GM03348 (cell line): ENCODE data around the gene ZBTB5.
"Not testable (repeated sequence)": the region's sequence is repeated elsewhere in the genome, so short reads cannot be mapped to it uniquely, and the experiment has no call there.

Source experiments
- DNase-seq: peaks from one replicate; pipeline ENCODE4 v3.0.0; 2012; ENCODE audit warnings: low spot score

ZBTB5 gene

DNA sequence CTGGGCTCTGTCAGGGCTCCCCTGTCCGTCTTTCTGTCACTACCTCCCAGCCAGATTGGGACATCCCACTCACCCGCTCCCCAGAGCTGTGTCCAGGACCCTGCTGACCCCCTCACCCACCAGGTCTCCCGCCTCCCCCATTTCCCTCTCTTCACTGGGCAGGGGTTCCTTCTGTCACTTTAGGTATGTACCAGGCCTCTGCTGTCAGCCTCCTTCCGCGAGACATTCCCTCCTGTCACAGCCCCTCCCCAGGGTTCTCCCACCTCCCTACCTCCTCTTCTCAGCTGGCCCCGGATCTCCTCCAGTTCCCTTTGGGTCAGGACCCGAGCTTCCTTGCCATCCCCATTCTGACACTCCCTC is 21.0 kb upstream of the ZBTB5 start:
- DNase-seq: no peak

DNA sequence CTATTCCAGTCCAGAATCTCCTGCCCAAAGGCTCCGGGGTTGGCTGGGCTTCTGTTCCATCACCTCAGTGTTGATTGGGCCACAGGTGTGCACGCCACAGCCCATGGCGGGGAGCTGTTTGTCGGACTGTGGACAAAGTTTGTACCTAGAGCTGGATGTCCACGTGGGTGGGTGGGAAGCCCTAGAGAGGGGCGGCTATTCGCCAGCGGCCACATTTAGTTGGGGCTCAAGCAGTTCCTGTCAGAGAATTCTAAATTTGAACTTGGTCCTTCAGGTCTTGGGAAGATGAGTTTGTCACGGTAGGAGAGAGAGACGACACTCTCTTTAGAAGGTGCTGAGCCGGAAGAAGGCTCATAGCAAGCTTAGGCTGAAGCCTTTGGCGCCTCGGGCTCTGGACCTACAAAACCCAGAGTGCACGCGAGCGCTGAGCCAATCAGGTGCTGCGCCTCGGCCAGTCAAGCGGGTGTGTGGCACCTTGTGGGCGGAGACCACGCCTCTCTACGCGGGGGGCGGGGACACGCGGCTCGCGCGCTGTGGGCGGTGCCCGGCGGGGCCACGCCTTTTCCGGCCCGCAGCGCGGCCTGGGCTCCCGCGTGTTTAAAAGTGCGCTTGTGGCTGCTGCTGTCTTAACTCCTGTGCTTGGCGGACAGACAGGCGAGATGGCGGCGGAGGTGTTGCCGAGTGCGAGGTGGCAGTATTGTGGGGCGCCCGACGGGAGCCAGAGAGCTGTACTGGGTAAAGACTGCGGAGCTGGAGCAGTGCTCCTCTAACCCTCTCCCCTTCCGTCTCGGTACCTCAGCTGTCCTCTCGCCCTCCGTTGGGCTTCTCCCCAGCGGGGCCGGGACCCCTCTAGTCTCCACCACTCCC is 20.4 kb upstream of the ZBTB5 start, which contains the start of gene POLR1E:
Gene POLR1E (plus strand): TSS at position 560 of the 867 bp plus-strand sequence. CDS start 100 bp downstream, at position 660.
- peak; percentile 98 for DNase-seq

DNA sequence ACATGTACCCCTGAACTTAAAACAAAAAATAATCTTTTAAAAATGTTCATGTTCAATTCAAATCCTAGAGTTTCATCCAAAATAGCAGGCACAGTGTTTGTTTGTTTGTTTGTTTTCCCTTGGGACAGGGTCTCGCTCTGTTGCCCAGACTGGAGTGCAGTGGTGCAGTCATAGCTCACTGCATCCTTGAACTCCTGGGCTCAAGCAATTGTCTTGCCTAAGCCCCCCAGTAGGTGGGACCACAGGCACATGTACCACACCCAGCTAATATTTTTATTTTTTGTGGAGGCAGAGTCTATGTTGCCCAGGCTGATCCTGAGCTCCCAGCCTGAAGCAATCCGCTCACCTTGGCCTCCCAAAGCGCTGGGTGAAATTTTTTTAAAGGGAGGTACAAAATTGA is 15.5 kb upstream of the ZBTB5 start:
- no peak for DNase-seq

DNA sequence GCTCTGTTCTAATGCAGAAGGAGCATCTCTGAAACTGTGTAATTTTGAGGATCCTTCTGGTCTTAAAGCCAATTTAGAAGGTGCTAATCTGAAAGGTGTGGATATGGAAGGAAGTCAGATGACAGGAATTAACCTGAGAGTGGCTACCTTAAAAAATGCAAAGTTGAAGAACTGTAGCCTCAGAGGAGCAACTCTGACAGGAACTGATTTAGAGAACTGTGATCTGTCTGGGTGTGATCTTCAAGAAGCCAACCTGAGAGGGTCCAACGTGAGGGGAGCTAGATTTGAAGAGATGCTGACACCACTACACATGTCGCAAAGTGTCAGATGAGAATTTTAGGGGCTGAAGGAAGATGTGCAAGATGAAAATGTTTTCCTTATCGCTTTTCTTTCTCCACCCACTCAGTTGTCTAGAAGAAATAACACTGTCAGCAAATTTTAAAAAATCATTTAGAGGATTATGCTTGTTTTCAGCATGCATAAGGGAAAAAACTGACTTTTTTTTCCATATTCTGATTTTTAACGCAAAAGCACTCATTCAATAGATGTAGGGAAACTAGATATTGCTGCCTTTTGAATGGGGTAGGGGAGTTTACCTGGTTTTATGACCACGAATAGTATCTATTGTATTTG is 12.9 kb upstream of the ZBTB5 start:
- DNase-seq: not testable (repeated sequence)

DNA sequence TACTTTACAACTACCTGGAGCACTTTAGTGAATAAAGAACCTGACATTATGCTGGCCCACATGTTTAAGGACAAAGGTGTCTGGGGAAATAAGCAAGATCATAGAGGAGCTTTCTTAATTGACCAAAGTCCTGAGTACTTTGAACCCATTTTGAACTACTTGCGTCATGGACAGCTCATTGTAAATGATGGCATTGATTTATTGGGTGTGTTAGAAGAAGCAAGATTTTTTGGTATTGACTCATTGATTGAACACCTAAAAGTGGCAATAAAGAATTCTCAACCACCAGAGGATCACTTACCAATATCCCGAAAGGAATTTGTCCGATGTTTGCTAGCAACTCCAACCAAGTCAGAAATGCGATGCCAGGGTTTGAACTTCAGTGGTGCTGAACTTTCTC is 12.2 kb upstream of the ZBTB5 start:
- not testable (repeated sequence) for DNase-seq

DNA sequence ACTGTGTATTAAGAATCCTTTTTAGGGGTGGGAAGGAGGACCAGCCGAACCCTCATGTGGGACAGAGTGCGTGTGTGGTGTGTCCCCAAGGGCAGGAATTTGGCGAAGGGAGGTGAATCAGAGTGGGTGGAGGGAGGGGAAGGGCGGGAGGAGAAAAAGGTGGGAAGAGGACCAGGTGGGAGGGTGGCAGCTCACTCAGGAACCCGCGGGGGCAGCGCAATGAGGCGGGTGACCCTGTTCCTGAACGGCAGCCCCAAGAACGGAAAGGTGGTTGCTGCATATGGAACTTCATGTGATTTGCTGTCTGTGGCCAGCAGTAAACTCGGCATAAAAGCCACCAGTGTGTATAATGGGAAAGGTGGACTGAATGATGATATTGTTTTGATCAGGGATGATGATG is 11.7 kb upstream of the ZBTB5 start:
- DNase-seq: no peak

DNA sequence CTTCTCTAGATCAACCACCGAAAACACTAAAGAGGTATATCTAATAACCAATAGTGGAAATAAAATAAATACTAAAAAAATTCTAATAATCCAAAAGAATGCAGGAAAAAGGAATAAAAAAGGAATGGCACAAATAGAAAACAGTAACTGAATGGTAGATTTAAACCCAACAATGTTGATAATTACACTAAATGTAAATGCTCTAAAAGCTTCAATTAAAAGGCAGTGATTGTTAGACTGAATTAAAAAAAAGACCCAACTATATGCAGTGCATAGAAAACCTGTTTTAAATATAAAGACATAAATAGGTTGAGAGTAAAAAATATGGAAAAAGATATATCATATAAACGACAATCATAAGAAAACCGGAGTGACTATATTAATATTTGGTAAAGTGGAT is 9.2 kb upstream of the ZBTB5 start:
- DNase-seq: no peak

DNA sequence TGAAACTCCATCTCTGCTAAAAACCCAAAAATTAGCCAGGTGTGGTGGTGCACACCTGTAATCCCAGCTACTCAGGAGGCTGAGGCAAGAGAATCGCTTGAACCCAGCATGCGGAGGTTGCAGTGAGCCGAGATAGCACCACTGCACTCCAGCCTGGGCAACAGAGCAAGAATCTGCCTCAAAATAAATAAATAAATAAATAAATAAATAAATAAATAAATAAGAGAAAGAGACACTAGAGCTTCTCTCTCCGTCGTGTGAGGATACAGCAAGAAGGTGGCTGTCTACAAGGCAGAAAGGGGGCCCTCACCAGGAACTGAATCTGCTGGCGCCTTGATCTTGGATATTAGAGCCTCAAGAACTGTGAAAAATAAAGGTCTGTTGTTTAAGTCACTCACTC is 8.7 kb upstream of the ZBTB5 start:
- DNase-seq: not testable (repeated sequence)

DNA sequence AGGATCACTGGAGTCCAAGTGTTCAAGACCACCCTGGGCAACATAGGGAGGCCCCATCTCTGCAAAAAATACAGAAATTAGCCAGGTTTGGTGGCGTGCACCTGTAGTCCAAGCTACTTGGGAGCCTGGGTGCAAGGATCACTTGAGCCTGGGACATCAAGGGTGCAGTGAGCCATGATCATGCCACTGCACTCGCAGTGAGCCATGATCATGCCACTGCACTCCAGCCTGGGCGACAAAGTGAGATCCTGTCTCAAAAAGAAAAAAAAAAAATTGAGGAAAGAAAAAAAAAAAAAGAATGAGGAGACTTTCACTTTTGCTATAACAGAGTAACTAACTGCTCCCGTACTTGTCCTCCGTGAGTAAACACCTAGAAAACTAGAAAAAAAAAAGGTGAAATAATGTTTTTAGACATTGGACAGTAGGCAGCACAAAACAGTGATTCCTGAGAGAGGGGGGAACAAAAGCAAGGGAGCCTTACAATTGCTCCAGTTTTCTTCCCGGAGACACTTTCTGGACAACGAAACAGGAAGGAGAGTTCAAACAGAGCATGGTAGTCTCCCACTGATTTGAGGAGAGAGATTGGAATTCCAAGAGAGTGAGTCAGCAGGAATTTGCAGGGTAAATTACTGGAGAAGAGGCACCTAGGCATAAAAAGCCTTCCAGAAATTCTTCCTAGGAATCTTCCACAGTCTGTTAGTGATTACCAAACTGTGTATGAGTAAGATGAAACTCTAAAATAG is 6.9 kb upstream of the ZBTB5 start:
- DNase-seq: peak; percentile 83

DNA sequence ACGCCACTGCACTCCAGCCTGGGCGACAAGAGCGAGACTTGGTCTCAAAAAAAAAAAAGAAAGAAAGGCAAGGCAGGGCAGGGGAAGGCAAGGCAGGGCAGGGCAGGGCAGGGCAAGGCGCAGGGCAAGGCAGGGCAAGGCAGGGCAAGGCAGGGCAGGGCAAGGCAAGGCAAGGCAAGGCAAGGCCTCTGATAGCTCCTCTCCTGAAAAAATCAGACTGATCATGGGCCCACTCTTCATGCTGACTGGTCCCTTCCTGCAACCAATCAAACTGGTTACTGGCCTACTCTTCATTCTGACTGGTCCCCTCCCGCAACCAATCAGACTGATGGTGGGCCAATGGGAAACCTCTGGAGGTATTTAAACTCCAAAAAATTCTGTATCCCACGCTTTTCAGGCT is 3.4 kb upstream of the ZBTB5 start:
- no peak for DNase-seq

DNA sequence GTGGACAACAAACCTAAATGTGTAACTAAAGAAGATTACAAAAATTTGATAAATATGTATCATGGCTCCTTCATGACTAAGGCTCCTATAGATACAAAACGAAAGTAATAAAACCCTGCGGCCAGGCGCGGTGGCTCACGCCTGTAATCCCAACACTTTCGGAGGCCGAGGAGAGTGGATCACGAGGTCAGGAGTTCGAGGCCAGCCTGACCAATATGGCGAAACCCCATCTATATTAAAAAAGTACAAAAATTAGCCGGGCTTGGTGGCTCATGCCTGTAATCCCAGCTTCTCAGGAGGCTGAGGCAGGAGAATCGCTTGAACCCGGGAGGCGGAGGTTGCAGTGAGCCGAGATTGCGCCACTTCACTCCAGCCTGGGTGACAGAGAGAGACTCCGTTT is 2.3 kb upstream of the ZBTB5 start:
- not testable (repeated sequence) for DNase-seq

DNA sequence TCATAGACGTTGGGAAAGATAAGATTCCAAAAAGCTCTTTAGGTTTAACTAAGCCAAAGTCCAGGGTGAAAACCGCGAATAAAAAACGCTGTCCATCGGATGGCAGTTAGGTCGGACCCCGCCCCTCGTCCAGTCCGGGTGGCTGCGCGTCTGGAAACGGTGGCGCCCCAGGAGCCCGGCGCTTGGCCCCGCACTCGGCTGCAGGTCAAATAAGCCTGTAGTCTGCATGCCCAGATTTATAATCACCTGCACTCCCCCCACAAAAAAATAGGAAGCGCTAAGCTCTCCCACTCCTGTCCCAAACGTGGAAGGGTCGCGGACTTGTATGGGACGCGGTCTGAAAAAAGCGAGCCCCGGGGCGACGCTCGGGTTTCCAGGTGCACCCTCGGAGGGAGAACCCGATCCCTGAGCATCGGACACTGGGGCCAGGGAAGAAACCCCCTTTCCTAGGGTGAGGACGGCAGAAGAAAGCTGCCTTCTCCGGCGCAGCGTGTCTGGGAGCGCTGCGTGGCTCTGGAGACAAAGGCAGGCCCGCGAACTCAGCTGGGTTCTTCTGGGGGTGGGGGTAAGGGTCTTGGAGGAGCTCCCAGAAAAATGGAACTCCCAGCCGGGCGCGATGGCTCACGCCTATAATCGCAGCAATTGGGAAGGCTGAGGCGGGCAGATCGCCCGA is 923 bp upstream of the ZBTB5 start:
- peak; percentile 59 for DNase-seq

DNA sequence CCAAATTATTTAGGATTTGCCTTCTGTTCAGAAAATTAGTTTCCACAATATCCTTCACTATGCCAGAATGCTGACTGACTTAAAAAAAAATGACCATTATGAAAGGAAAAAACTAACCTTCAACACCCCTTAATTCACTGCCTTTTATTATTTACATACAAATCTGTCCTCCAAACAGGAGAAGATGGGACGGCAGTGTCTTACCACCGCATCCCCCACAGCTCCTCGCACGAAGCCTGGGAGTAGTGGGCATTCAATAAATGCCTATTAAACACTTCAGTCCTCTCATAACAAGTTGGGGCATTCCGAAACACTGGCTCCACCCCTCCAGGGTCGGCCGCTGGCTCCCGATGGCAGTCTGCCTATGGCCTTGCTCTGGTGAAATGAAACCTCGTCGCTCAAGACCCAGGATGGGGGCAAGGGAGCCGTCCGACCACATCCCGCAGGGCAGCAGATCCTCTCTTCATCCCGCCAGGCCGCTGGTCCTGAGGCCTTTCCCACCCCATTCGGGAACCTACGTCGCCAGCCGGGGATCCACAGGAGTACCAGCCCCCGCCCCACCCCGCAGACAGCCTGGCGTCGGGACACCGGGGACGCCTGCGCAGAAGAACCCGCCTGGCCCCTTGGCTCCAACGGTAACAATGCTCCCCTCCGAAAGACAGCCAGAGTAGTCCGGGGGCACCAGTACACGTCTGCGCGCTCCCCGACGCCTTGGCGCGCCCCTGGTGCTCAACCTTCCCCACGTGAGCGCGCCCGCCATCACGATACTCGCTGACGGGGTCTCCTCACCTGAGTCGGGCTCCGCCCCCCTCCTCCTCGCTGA is 613 bp downstream of the ZBTB5 start:
- DNase-seq: peak; percentile 84

DNA sequence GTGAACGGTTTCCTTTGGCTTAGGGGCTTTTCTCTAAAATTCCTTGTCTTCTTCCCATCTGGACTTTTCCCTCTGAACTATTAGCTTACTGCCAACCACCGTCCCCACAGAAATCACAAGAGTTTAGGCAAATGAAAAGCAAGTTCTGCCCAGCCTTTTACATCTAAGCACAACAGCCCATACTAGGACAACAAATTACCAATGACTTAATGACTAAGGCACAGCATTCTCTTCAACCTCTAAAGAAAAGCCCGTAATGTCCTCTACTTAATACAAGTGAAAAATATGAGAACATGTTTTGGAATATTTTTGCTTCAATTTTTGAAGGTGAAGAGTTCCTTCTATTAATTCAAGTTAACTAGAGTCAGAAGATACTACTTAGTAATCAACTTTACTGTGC is 1.2 kb downstream of the ZBTB5 start:
- no peak for DNase-seq

DNA sequence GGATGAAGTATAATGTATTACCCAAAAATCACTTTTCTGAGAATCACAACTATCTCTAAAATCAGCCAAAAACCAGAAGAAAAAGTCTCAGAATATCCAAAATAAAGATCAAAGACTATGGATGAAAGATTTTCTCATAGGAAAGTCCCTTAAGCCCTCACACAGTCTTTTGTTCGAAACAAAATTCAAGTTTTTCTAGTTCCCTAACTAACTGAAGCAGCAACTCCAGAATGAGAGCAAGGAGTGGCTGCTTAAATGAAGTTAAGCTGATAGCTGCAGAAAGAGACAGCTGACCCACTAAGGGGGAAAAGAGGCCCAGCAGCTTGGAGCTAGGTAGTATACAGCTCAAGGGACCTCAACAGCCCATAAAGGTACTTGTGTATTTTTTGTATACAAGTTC is 8.4 kb downstream of the ZBTB5 start:
- DNase-seq: no peak

DNA sequence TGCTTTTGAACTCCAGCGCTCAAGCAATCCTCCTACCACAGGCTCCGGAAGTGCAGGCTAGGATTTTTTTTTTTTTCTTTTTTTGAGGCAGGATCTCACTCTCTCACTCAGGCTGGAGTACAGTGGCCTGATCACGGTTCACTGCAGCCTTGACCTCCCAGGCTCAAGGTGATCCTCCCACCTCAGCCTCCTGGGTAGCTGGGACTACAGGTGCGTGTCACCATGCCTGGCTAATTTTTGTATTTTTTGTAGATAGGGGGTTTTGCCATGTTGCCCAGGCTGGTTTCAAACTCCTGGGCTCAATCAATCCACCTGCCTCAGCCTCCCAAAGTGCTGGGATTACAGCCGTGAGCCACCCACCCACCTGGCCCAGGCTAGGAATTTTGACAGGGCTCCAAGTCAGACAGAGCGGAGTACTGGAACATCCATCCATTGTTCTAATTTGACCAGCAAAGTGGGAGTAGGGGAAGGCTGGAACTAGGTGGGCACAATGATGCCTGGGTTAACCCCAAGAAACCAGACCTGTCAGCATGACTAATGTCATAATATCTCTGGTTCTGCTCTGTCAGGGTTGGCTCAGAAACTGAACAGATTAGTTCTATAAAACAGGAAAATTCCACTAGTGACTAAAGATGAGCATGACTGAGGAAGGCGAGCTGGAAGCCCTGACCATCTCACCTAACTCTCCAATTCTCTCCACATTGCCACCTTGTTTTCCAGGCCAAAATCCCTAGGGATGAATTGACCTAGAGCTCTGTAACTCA is 9.2 kb downstream of the ZBTB5 start:
- DNase-seq: no peak

DNA sequence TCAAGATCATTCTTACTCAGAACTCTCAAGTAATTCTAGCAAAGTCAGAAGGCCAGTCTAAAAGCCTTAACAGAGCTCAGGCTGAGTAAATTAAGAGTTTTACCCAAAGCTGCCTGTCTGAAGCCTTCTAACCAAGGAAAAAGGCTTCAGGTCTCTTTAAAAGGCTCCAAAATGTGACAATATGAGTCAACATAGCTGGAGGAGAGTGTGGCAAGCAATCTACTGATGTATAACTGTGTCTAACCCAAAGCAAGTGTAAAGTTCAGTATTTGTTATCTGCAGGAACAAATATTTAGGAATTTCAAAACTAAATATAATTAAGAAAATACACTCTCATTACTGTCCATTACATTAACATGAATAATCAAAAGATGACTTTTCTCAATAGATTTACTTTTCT is 11.0 kb downstream of the ZBTB5 start:
- DNase-seq: no peak

DNA sequence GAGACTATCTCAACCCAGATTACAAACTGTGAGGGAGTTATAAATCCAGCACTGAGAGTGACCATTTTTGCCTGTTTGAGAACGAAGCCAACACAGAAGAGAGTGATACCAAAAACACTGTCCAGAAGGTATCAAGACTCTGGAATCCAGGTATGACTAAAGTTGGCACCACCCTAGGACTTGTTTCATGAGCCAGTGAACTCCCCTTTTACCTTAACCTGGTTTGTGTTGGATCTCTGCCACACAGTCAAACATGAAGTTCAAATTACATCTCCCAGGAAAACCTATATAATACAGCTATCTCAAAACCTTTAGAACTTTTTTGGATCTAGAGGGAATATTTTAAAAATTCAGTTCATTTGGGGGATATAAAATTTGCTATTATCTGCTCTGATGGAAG is 11.4 kb downstream of the ZBTB5 start:
- DNase-seq: no peak

DNA sequence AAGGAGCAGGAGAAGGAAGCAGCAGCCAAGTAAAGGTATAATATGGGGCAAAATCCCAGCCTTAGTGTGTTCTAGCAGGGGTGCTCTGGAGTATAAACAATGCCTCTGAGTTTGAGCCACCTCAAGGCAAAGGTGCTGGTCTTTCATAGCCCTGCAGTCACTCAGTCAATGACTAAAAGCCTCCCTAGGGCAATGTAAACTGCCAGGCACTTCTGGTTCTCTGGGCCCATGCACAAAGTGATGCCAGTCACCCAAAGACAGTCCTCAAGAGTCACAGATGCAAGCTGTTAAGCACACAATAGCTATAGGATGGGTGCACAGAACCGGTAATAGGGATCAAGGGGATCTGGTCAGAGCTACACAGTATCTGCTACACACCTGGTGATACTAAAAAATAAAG is 12.6 kb downstream of the ZBTB5 start:
- DNase-seq: no peak

DNA sequence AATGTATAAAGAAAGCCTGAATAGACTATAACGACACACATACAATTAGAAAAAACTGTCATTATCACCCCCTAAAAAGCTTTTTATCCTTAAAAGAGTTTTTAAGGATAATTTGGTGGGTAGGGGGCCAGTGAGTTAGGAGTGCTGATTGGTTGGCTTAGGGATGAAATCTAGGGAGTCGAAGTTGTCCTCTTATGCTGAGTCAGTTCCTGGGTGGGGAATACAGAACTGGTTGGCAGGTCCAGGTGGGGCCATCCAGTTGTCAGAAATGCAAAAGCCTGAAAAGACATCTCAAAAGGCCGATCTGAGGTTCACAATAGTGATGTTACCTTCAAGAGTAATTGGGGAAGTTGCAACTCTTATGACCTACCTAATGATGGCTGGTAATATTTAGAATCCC is 13.6 kb downstream of the ZBTB5 start:
- DNase-seq: no peak
